ENCODE measurements around the gene RPL31. TPM values are rescaled to one million over a fixed set of nuclear protein-coding genes. Genes with fewer than 3 reads are reported as not detected.

RPL31 gene
- total RNA-seq, 1 experiment from 2014 or later, result 1,648 TPM

DNA sequence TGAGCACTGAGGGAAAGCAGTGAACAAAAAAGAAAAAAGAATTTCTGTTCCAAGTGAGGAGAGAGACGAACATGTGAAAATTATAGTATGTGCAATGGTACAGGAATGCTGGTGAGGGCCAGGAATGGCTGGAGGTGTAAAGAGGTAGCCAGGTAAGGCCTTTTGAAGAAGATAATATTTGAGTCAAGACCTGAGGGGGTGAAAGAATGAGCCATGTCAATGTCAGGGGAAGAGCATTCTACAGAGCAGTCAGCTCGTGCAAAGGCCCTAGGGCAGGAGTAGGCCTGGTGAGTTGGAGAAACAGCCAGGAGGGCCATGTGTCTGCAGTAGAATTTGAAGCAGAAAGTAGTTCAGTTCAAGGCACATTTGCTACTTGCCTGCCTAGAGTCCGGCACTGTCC is 12.4 kb upstream of the RPL31 start:
- H3K4me3 Mint-ChIP-seq (ENCODE audit: unreplicated experiment), result no peak overlapping the region

DNA sequence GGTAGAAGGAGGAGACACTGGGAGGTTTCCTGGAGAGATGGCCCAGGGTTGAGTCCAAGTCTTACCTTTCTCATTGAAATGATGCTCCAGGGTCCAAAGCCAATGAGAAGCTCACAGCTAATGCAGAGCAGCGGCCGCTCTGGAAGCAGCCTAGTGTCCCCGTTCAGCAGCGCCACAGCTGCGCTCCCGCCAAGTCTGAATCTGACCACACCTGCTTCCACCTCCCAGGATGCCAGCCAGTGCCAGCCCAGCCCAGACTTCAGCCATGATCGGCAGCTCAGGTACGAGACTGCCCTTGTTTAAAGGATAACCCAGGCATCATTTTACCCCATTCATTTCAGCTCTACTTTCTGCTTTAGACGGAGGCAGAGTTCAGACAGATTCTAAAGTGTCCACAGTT is 11.9 kb upstream of the RPL31 start:
- H3K27me3 Mint-ChIP-seq (ENCODE audit: insufficient read depth, unreplicated experiment), result no peaks in the 10 kb centered on the region
- no peaks in the 10 kb centered on the region for H3K4me1 Mint-ChIP-seq (ENCODE audit: insufficient read depth, unreplicated experiment)
- TF ChIP-seq, protein P1, sequence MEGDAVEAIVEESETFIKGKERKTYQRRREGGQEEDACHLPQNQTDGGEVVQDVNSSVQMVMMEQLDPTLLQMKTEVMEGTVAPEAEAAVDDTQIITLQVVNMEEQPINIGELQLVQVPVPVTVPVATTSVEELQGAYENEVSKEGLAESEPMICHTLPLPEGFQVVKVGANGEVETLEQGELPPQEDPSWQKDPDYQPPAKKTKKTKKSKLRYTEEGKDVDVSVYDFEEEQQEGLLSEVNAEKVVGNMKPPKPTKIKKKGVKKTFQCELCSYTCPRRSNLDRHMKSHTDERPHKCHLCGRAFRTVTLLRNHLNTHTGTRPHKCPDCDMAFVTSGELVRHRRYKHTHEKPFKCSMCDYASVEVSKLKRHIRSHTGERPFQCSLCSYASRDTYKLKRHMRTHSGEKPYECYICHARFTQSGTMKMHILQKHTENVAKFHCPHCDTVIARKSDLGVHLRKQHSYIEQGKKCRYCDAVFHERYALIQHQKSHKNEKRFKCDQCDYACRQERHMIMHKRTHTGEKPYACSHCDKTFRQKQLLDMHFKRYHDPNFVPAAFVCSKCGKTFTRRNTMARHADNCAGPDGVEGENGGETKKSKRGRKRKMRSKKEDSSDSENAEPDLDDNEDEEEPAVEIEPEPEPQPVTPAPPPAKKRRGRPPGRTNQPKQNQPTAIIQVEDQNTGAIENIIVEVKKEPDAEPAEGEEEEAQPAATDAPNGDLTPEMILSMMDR (IDR thresholded peaks at IDR 0.05; ENCODE audit: unreplicated experiment), result no peak
- ChIA-PET CTCF (interaction anchor here (1.2 to 7.5 kb wide), 3 partner anchors 13 to 381 kb away, joined by 3 to 109 read pairs (median 5); no protein-coding TSS in a partner anchor), POLR2A (interaction anchor here (1.3 to 2.0 kb wide), 2 partner anchors 12 to 260 kb away, joined by 3 to 5 read pairs; partner anchors contain the start of gene RPL31)
- no TSS peak for BruUV-seq (replicated peaks)
- H3K36me3 Mint-ChIP-seq (ENCODE audit: insufficient read depth, unreplicated experiment), result peaks cover 10% of the 10 kb centered on the region
- H3K27ac Mint-ChIP-seq (ENCODE audit: low read depth, unreplicated experiment), result peak overlapping the region; percentile 5
- intact Hi-C loops (cut with micrococcal nuclease), result no loop called here
- no peak overlapping the region for H3K4me3 Mint-ChIP-seq (ENCODE audit: unreplicated experiment)
- no peak for DNase-seq (ENCODE audit: unreplicated experiment)
- no peaks in the 10 kb centered on the region for H3K9me3 Mint-ChIP-seq (ENCODE audit: unreplicated experiment)

More for the DNA sequence above, 12.4 kb upstream of the RPL31 start:
- intact Hi-C loops (cut with micrococcal nuclease), result loop anchor here (5.0 kb wide), 1 partner anchor 87 kb away; no protein-coding TSS in a partner anchor
- no peak for DNase-seq (ENCODE audit: unreplicated experiment)
- TF ChIP-seq, protein P1 (IDR thresholded peaks at IDR 0.05; ENCODE audit: unreplicated experiment), result no peak
- H3K27ac Mint-ChIP-seq (ENCODE audit: low read depth, unreplicated experiment), result peak overlapping the region; percentile 5
- CTCF ChIA-PET, result interaction anchor here (0.6 to 7.5 kb wide), 4 partner anchors 59 to 385 kb away, joined by 3 to 109 read pairs (median 5); no protein-coding TSS in a partner anchor
- POLR2A ChIA-PET, result interaction anchor here (1.3 to 2.0 kb wide), 2 partner anchors 12 to 259 kb away, joined by 3 to 5 read pairs; partner anchors contain the start of gene RPL31
- no peaks in the 10 kb centered on the region for H3K4me1 Mint-ChIP-seq (ENCODE audit: insufficient read depth, unreplicated experiment)
- no peaks in the 10 kb centered on the region for H3K27me3 Mint-ChIP-seq (ENCODE audit: insufficient read depth, unreplicated experiment)
- BruUV-seq (replicated peaks), result no TSS peak
- no peaks in the 10 kb centered on the region for H3K9me3 Mint-ChIP-seq (ENCODE audit: unreplicated experiment)
- peaks cover 10% of the 10 kb centered on the region for H3K36me3 Mint-ChIP-seq (ENCODE audit: insufficient read depth, unreplicated experiment)

DNA sequence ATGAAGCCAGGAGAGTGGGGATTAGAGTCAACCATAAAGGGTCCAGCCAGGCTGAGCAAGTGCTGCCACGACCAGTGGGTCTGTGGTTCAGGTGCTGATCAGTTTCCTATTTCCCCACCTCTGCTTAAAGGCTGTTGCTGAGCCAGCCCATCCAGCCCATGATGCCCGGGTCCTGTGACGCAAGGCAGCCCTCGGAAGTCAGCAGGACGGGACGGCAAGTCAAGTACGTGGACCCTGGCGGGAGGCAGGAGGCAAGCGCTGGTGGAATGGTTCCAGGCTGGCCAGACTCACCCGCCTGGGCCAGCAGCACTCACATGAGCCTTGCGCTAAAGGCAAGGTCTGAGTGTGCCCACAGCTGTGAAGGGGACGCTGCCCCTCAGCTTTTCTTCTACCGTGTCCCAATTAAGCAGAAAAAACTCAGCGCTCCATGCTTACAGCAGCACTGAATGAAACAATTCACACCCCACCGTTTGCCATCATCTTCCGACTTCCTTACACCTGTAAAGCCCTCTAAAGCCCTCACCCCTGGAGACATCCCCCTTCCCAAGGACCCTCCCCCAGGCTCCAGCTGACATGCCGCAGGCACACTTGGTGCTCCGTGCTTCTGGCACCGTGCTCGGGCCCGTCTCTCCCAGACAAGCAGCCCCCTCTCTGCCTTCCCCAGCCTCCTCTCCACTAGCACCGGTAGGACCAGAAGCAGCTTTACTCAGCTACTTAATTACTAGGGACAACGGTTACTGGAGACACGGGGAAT is 11.3 kb upstream of the RPL31 start:
- Mint-ChIP-seq H3K4me1 (ENCODE audit: insufficient read depth, unreplicated experiment) (no peaks in the 10 kb centered on the region), H3K27ac (ENCODE audit: low read depth, unreplicated experiment) (peak overlapping the region; percentile 5), H3K9me3 (ENCODE audit: unreplicated experiment) (no peaks in the 10 kb centered on the region), H3K36me3 (ENCODE audit: insufficient read depth, unreplicated experiment) (peaks cover 14% of the 10 kb centered on the region), H3K4me3 (ENCODE audit: unreplicated experiment) (no peak overlapping the region), H3K27me3 (ENCODE audit: insufficient read depth, unreplicated experiment) (no peaks in the 10 kb centered on the region)
- no TSS peak for BruUV-seq (replicated peaks)
- TF ChIP-seq, protein P1 (IDR thresholded peaks at IDR 0.05; ENCODE audit: unreplicated experiment), result no peak
- DNase-seq (ENCODE audit: unreplicated experiment), result no peak
- intact Hi-C loops (cut with micrococcal nuclease), result no loop called here
- CTCF ChIA-PET, result interaction anchor here (0.6 to 7.5 kb wide), 4 partner anchors 13 to 381 kb away, joined by 3 to 109 read pairs (median 4); no protein-coding TSS in a partner anchor
- POLR2A ChIA-PET, result interaction anchor here (2.0 kb wide), 1 partner anchor 11 kb away, joined by 5 read pairs; the partner anchor contains the start of gene RPL31

DNA sequence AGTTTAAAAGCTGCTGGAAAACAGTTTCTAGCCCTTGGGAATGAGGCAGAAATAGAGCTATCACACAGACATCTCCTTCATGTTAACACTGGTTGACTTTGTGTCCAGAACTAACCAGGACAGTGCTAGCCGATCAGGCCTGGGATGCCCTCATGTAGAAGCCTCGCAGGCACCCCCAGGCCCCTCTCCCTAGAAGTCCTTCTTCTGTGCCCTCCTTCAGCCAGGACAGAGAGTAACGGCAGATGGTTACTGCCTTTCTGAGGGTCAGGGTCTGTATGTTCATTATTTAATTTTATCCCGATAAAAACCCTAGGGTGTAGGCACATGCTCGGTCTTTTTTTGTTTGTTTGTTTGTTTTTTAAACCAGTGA is 10.7 kb upstream of the RPL31 start:
- no peak overlapping the region for H3K4me3 Mint-ChIP-seq (ENCODE audit: unreplicated experiment)
- intact Hi-C loops (cut with micrococcal nuclease), result no loop called here
- no peaks in the 10 kb centered on the region for H3K27me3 Mint-ChIP-seq (ENCODE audit: insufficient read depth, unreplicated experiment)
- peaks cover 15% of the 10 kb centered on the region for H3K36me3 Mint-ChIP-seq (ENCODE audit: insufficient read depth, unreplicated experiment)
- ChIA-PET CTCF (interaction anchor here (0.6 to 7.5 kb wide), 3 partner anchors 12 to 382 kb away, joined by 3 to 109 read pairs (median 4); no protein-coding TSS in a partner anchor), POLR2A (interaction anchor here (2.0 kb wide), 1 partner anchor 10 kb away, joined by 5 read pairs; the partner anchor contains the start of gene RPL31)
- TF ChIP-seq, protein P1 (IDR thresholded peaks at IDR 0.05; ENCODE audit: unreplicated experiment), result no peak
- no peaks in the 10 kb centered on the region for H3K9me3 Mint-ChIP-seq (ENCODE audit: unreplicated experiment)
- H3K4me1 Mint-ChIP-seq (ENCODE audit: insufficient read depth, unreplicated experiment), result no peaks in the 10 kb centered on the region
- DNase-seq (ENCODE audit: unreplicated experiment), result no peak
- no TSS peak for BruUV-seq (replicated peaks)
- H3K27ac Mint-ChIP-seq (ENCODE audit: low read depth, unreplicated experiment), result no peak overlapping the region

All from MCF 10A (cell line).